MCF 10A (cell line): ENCODE results near the gene DIO3. TPM values are rescaled to one million over a fixed set of nuclear protein-coding genes. Genes with fewer than 3 reads are reported as not detected.

Experiments
- BruUV-seq: library from RNA; stranded (reverse); fragments of 400-500 nt; replicated peaks from 2 replicates; lab custom pipeline; 2021; lab: Mats Ljungman, UMichigan
- CTCF ChIA-PET: fragments of 300-600 bp; sonication (Branson Sonifier 250); formaldehyde crosslinking; extraction: SDS; loops from one replicate; lab custom pipeline; 2021; ENCODE audit warnings: antibody characterized with exemption, inconsistent platforms; lab: Yijun Ruan, JAX
- POLR2A ChIA-PET: fragments of 300-600, 350-650 bp; sonication (Branson Sonifier 250); formaldehyde crosslinking; extraction: SDS; loops from one replicate; lab custom pipeline; 2020; ENCODE audit warnings: antibody characterized with exemption, inconsistent platforms; lab: Yijun Ruan, JAX
- DNase-seq: peaks from one replicate; pipeline ENCODE4 v3.0.0-alpha.2; 2018; ENCODE audit not compliant: unreplicated experiment
- H3K27ac Mint-ChIP-seq: one replicate; pipeline ENCODE4 v1.8.0; 2022; ENCODE audit warnings: mild to moderate bottlenecking, low read depth, mixed read lengths; ENCODE audit not compliant: unreplicated experiment
- H3K27me3 Mint-ChIP-seq: one replicate; pipeline ENCODE4 v1.8.0; 2022; ENCODE audit warnings: mixed read lengths; ENCODE audit not compliant: insufficient read depth, unreplicated experiment
- H3K36me3 Mint-ChIP-seq: one replicate; pipeline ENCODE4 v1.8.0; 2022; ENCODE audit warnings: mild to moderate bottlenecking, moderate library complexity, mixed read lengths; ENCODE audit not compliant: insufficient read depth, unreplicated experiment
- H3K4me1 Mint-ChIP-seq: one replicate; pipeline ENCODE4 v1.8.0; 2022; ENCODE audit warnings: mixed read lengths; ENCODE audit not compliant: insufficient read depth, unreplicated experiment
- H3K4me3 Mint-ChIP-seq: one replicate; pipeline ENCODE4 v1.8.0; 2022; ENCODE audit warnings: mild to moderate bottlenecking, moderate library complexity, mixed read lengths; ENCODE audit not compliant: unreplicated experiment
- H3K9me3 Mint-ChIP-seq: one replicate; pipeline ENCODE4 v1.8.0; 2022; ENCODE audit warnings: mixed read lengths; ENCODE audit not compliant: unreplicated experiment
- CTCF ChIP-seq: fragments of 200-600 bp; IDR thresholded peaks from one replicate; pipeline ENCODE4 v1.8.0; 2022; ENCODE audit warnings: antibody characterized with exemption, mild to moderate bottlenecking; ENCODE audit not compliant: unreplicated experiment
- intact Hi-C: fragments of 100-400 bp; cut with micrococcal nuclease; formaldehyde crosslinking; loops from 2 replicates; pipeline ENCODE4 v1.14.1; 2022
- total RNA-seq: library from RNA; stranded (reverse); gene quantifications from 2 replicates; pipeline ENCODE4 v1.2.3, GENCODE V29; 2022

Gene DIO3
- total RNA-seq, 1 experiment from 2014 or later, result not detected

GRCh38 chr14:101573289-101573688 lies 12.0 kb downstream of the DIO3 start:
- H3K36me3 Mint-ChIP-seq, result no peaks in the 10 kb centered on the region
- H3K4me3 Mint-ChIP-seq, result no peak overlapping the region
- no TSS peak for BruUV-seq
- TF ChIP-seq CTCF, result no peak
- intact Hi-C loops, result no loop called here
- CTCF ChIA-PET, result interaction anchor here (0.7 kb wide), 1 partner anchor 230 kb away, joined by 3 read pairs; no protein-coding TSS in a partner anchor
- no peak for DNase-seq
- H3K9me3 Mint-ChIP-seq, result no peaks in the 10 kb centered on the region
- H3K27ac Mint-ChIP-seq, result no peak overlapping the region
- peaks cover 79% of the 10 kb centered on the region for H3K27me3 Mint-ChIP-seq
- POLR2A ChIA-PET, result interaction anchor here (0.7 kb wide), 1 partner anchor 99 kb away, joined by 3 read pairs; no protein-coding TSS in a partner anchor
- no peaks in the 10 kb centered on the region for H3K4me1 Mint-ChIP-seq

GRCh38 chr14:101575581-101575980 lies 14.3 kb downstream of the DIO3 start:
- intact Hi-C loops, result no loop called here
- TF ChIP-seq CTCF, result no peak
- Mint-ChIP-seq H3K27ac (no peak overlapping the region), H3K36me3 (no peaks in the 10 kb centered on the region), H3K4me3 (no peak overlapping the region), H3K9me3 (no peaks in the 10 kb centered on the region), H3K4me1 (no peaks in the 10 kb centered on the region), H3K27me3 (peaks cover 68% of the 10 kb centered on the region)
- POLR2A ChIA-PET, result no interaction called here
- no peak for DNase-seq
- CTCF ChIA-PET, result no interaction called here
- no TSS peak for BruUV-seq

DNA sequence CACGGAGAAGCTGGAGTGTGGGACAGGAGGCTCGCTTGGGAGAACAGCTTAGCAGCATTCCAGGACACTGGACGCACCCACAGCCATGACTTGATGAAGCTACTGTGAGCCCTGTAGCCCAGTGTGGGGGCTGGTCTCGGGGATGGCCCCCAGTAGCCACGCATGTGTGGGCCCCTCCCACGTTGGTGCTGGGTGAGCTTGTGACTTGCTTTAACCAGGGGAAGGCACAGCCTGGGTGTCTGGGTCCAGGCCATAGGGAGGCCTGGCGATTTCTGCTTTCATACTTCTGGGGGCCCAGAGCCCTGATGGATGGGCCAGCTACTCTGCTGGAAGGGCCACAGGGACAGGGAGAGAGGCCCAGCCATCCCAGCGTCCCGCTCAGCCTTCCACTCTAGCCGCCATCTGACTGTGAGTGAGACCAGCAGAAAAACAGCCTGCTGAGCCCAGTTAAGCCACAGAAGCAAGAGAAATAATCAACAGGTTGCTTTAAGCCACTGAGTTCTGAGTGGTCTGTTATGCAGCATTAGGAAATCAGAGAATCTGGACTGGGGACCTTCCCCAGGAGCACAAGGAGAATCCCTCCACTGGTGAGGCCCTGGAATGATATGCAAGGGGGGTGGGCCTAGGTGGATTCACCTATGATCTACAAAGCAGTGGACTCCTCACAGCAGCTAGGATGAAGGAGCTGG lies 16.1 kb downstream of the DIO3 start:
- ChIA-PET CTCF (no interaction called here), POLR2A (interaction anchor here (0.5 kb wide), 1 partner anchor 201 kb away, joined by 3 read pairs; no protein-coding TSS in a partner anchor)
- no peaks in the 10 kb centered on the region for H3K4me1 Mint-ChIP-seq
- H3K27ac Mint-ChIP-seq, result no peak overlapping the region
- H3K36me3 Mint-ChIP-seq, result no peaks in the 10 kb centered on the region
- TF ChIP-seq CTCF, result no peak
- intact Hi-C loops, result no loop called here
- DNase-seq, result no peak
- peaks cover 73% of the 10 kb centered on the region for H3K27me3 Mint-ChIP-seq
- H3K9me3 Mint-ChIP-seq, result no peaks in the 10 kb centered on the region
- BruUV-seq, result no TSS peak
- H3K4me3 Mint-ChIP-seq, result no peak overlapping the region

GRCh38 chr14:101578489-101578888 lies 17.2 kb downstream of the DIO3 start:
- Mint-ChIP-seq H3K27ac (no peak overlapping the region), H3K36me3 (no peaks in the 10 kb centered on the region), H3K4me3 (no peak overlapping the region), H3K27me3 (peaks cover 72% of the 10 kb centered on the region), H3K4me1 (no peaks in the 10 kb centered on the region), H3K9me3 (no peaks in the 10 kb centered on the region)
- BruUV-seq, result no TSS peak
- ChIA-PET POLR2A (no interaction called here), CTCF (interaction anchor here (1.0 kb wide), 1 partner anchor 11 kb away, joined by 3 read pairs; no protein-coding TSS in a partner anchor)
- intact Hi-C loops, result no loop called here
- TF ChIP-seq CTCF, result no peak
- DNase-seq, result no peak
